Activated T-cell treated with anti-CD3 and anti-CD28 coated beads for 4 hours (primary cell): Measurements from ENCODE around the gene SLC26A11.
"Not testable (repeated sequence)": the region's sequence is repeated elsewhere in the genome, so short reads cannot be mapped to it uniquely, and the experiment has no call there.

ENCODE experiments used
- DNase-seq: peaks from one replicate; pipeline ENCODE4 v3.0.0-alpha.2; 2020

The SLC26A11 gene

GRCh38 chr17:80263253-80264204 lies 43.3 kb downstream of the SLC26A11 start:
- peak; percentile 81 for DNase-seq

- no peak for DNase-seq
Measured at GRCh38 chr17:80264205-80265075, 44.2 kb downstream of the SLC26A11 start.

GRCh38 chr17:80265205-80266068 lies 45.2 kb downstream of the SLC26A11 start:
- no peak for DNase-seq

- DNase-seq = no peak
Measured at GRCh38 chr17:80267391-80267790, 47.2 kb downstream of the SLC26A11 start.

- no peak for DNase-seq
Measured at GRCh38 chr17:80268427-80268826, 48.2 kb downstream of the SLC26A11 start.

- no peak for DNase-seq
Measured at GRCh38 chr17:80269405-80269807, 49.2 kb downstream of the SLC26A11 start.

GRCh38 chr17:80270104-80270503 lies 49.9 kb downstream of the SLC26A11 start:
- no peak for DNase-seq

- DNase-seq = no peak
Measured at GRCh38 chr17:80270836-80271235, 50.6 kb downstream of the SLC26A11 start.

- DNase-seq = no peak
Measured at GRCh38 chr17:80272366-80272765, 52.1 kb downstream of the SLC26A11 start.

GRCh38 chr17:80274331-80274730 lies 54.1 kb downstream of the SLC26A11 start:
- no peak for DNase-seq

- no peak for DNase-seq
Measured at GRCh38 chr17:80274871-80275449, 54.7 kb downstream of the SLC26A11 start.

- DNase-seq = not testable (repeated sequence)
Measured at GRCh38 chr17:80275857-80276256, 55.6 kb downstream of the SLC26A11 start.

- no peak for DNase-seq
Measured at GRCh38 chr17:80277751-80278671, 57.8 kb downstream of the SLC26A11 start.

GRCh38 chr17:80279895-80280294 lies 59.7 kb downstream of the SLC26A11 start:
- DNase-seq = no peak

- no peak for DNase-seq
Measured at GRCh38 chr17:80281516-80281915, 61.3 kb downstream of the SLC26A11 start.

GRCh38 chr17:80283116-80283852 lies 63.1 kb downstream of the SLC26A11 start:
- no peak for DNase-seq

- no peak for DNase-seq
Measured at GRCh38 chr17:80284631-80285030, 64.4 kb downstream of the SLC26A11 start.

- no peak for DNase-seq
Measured at GRCh38 chr17:80285237-80285920, 65.2 kb downstream of the SLC26A11 start.

- no peak for DNase-seq
Measured at GRCh38 chr17:80286638-80286960, 66.4 kb downstream of the SLC26A11 start.

GRCh38 chr17:80287038-80287437 lies 66.8 kb downstream of the SLC26A11 start:
- DNase-seq = no peak
